ENCODE results near the gene OGFR. TPM values are rescaled to one million over a fixed set of nuclear protein-coding genes. Genes with fewer than 3 reads are reported as not detected.

The OGFR gene
- total RNA-seq, 1 donor from 2014 or later: 16.0 TPM

GRCh38 chr20:62801284-62802010 is 3.2 kb upstream of the OGFR start:
- ATAC-seq: no peak

DNA sequence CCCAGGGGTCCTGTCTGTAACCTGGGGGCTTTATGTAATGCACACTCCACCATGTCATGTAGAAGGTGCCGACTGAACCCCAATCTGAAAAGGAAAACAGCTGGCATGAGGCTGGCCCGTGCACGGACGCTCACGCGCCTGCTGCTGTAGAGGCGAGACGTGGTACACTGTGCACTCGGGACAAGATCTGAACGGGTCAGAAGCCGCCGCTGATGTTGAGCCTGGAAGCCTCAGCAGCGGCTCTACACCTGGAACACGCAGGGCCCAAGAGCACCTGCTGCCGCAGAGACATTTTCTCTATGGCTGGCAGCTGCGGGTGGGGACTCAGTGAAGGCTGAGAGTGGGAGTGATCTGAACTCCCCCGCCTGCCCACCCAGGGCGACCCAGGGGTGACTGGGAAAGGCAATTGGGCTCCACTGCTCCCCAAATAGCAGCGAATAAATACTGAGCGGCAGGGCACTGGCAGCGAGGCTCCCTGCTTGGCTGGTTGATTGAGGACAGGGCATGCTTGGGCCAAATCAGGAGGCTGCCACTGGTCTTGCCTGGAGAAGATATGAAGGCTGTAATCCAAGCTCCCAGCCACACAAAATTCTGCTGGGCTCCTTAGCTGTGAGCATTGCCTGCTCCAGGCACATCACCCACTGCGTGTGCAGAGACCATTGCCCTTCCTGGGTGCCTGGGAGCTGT is 2.5 kb upstream of the OGFR start:
- no peak for ATAC-seq

GRCh38 chr20:62804021-62804626 is 511 bp upstream of the OGFR start:
- no peak for ATAC-seq

GRCh38 chr20:62805155-62805710 is 598 bp downstream of the OGFR start:
- ATAC-seq: peak; percentile 15

DNA sequence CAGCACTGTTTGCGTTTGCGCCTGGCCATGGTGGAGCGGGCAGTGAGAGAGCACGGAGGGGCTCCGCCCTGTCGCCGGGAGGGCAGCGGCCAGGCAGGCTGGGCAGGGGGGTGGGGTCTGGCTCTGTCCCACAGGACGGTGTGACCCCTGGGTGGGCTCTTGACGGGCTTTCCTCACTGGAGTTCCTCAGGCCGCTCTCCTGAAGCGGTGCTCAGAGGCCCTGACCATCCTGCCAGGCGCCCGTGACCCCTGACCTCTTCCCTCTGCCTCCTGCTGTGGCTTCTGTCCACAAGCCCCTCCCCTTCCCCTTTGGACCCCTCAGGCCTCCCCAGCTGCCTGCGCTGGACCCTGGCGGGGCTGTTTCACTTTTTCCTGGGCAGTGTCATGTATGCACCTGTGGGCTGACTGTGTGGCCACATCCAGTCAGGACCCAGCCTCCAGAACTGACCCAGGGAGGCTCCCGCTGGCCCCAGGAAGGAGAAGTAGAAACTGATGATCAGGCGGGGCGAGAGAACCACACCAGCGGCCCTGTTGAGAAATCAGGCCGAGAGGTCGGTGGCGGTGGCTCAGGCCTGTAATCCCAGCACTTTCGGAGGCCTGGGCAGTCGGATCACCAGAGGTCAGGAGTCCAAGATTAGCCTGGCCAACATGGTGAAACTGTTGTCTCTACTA is 1.2 kb downstream of the OGFR start:
- peak; percentile 5 for ATAC-seq

DNA sequence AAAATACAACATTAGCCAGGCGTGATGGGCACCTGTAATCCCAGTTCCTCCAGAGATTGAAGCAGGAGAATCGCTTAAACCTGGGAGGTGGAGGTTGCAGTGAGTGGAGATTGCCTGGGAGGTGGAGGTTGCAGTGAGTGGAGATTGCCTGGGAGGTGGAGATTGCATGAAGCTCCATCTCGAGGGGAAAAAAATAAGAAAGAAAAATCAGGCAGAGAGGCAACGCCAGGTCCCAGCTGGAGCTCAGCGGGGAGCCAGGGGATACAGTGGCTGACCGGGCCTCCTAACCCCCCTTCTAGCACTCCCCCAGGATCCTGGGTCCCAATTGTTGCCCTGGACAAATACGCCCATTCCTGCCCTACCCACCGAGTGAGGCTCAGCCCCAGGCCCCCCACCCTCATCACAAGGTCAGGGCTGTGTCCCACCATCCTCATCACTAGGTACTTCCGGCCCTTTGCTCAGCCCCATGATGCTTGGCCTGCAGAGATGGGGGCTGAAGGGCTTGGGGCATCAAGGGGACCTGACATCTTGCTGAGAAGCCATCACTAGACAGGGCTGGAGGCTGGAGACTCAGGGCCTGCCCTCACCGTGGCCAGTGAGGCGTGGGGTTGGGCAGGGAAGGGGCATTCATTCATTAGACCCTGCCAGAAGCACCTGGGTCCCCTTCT is 1.9 kb downstream of the OGFR start:
- no peak for ATAC-seq

DNA sequence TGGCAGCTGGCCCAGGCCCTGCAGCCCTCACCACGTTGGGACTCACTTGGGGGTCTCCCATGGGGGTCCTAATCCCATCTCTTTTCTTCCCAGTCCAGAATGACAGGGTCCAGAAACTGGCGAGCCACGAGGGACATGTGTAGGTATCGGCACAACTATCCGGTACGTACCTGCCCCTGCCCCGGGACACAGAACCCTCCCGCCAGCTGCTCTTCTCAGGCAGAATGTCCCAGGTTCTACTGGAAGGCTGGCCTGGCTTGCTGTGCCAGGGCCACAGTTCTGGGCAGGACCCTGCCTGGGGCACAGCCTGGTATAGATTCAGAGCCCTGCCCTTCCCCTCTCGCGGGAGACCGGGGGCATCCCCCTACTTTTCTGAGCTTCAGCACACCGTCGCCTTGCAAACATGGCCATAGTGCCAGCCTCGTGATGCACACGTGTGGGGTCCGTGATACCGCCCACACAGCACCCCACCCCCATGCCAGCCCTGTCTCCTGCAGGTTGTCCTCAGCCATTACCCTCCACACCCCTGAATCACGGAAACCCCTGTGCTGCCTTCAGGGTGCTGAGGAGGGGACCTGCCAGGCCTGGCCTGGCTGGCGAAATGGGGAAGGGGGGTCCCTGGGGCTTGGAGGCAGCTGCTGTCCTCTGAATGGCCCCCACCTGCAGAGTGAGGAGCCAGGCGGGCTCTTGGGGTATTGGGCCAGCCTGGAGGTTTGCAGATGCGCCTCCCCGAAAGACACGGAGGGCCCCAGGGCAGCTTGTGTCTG is 3.0 kb downstream of the OGFR start:
- no peak for ATAC-seq

GRCh38 chr20:62808211-62808865 is 3.7 kb downstream of the OGFR start:
- ATAC-seq: peak; percentile 30

DNA sequence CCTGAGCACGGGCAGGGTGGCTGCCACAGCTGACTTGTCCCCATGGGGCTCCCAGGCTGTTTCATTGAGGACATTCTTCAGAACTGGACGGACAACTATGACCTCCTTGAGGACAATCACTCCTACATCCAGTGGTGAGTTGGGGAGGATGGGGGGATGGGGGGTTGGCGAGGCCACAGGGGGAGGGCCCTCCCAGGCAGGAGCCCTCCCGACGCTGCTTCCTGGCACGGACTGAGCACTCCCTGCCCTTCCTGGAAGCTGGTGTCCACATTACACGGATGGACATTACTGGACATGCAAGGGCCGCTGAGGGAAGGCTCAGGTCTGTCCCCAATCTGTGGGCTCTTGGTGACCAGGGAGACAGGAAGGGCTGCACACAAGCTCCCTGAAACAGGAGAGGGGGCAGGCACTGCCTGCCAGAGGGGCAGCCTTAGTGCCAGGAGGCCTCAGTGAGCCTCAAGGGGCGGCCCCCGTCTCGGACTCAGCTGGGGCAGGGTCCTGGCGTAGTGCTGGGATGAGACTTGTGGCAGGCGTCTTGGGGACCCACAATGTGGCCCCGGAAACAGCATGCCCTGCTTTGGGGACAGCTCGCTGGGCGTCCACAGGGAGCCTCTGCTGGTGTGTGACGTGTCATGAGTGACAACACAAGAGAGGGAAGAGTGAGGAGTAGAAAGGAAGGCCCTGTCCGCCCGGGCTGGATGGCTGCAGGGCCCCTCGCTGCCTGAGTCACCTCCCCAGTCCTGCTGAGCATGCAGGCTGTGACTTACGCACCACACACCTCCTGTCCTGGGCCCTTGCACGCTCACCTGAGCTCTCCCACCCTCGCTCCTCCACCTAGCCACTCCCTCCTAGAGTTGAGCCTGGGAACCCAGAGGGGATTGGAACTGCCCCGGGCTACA is 5.1 kb downstream of the OGFR start:
- ATAC-seq: no peak

DNA sequence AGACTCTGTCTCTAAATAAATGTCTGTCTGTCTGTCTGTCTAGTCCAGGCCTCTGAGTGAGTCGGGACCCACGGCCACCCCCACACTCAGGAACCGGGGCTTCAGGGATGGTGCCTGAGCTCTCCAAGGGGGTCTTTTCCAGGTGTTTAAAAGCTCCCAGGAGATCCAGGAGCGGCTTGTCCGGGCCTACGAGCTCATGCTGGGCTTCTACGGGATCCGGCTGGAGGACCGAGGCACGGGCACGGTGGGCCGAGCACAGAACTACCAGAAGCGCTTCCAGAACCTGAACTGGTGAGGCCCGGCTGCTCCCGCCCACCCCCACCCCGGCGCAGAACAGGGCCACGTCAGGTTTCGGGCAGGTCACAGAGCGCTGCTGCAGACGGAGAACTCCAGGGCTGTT is 6.7 kb downstream of the OGFR start:
- ATAC-seq: no peak

- ATAC-seq: no peak
Measured at GRCh38 chr20:62811720-62812119, 7.1 kb downstream of the OGFR start.

DNA sequence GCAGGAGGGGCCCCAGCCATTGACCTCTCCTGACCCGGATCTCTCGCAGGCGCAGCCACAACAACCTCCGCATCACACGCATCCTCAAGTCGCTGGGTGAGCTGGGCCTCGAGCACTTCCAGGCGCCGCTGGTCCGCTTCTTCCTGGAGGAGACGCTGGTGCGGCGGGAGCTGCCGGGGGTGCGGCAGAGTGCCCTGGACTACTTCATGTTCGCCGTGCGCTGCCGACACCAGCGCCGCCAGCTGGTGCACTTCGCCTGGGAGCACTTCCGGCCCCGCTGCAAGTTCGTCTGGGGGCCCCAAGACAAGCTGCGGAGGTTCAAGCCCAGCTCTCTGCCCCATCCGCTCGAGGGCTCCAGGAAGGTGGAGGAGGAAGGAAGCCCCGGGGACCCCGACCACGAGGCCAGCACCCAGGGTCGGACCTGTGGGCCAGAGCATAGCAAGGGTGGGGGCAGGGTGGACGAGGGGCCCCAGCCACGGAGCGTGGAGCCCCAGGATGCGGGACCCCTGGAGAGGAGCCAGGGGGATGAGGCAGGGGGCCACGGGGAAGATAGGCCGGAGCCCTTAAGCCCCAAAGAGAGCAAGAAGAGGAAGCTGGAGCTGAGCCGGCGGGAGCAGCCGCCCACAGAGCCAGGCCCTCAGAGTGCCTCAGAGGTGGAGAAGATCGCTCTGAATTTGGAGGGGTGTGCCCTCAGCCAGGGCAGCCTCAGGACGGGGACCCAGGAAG is 7.7 kb downstream of the OGFR start:
- no peak for ATAC-seq

DNA sequence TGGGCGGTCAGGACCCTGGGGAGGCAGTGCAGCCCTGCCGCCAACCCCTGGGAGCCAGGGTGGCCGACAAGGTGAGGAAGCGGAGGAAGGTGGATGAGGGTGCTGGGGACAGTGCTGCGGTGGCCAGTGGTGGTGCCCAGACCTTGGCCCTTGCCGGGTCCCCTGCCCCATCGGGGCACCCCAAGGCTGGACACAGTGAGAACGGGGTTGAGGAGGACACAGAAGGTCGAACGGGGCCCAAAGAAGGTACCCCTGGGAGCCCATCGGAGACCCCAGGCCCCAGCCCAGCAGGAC is 8.2 kb downstream of the OGFR start:
- no peak for ATAC-seq

DNA sequence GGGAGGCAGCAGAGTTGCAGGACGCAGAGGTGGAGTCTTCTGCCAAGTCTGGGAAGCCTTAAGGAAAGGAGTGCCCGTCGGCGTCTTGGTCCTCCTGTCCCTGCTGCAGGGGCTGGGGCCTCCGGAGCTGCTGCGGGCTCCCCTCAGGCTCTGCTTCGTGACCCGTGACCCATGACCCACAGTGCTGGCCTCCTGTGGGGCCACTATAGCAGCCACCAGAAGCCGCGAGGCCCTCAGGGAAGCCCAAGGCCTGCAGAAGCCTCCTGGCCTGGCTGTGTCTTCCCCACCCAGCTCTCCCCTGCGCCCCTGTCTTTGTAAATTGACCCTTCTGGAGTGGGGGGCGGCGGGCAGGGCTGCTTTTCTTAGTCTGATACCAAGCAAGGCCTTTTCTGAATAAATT is 9.0 kb downstream of the OGFR start:
- no peak for ATAC-seq

GRCh38 chr20:62814060-62814708 is 9.5 kb downstream of the OGFR start:
- ATAC-seq: no peak

GRCh38 chr20:62814709-62815065 is 10.1 kb downstream of the OGFR start:
- no peak for ATAC-seq

DNA sequence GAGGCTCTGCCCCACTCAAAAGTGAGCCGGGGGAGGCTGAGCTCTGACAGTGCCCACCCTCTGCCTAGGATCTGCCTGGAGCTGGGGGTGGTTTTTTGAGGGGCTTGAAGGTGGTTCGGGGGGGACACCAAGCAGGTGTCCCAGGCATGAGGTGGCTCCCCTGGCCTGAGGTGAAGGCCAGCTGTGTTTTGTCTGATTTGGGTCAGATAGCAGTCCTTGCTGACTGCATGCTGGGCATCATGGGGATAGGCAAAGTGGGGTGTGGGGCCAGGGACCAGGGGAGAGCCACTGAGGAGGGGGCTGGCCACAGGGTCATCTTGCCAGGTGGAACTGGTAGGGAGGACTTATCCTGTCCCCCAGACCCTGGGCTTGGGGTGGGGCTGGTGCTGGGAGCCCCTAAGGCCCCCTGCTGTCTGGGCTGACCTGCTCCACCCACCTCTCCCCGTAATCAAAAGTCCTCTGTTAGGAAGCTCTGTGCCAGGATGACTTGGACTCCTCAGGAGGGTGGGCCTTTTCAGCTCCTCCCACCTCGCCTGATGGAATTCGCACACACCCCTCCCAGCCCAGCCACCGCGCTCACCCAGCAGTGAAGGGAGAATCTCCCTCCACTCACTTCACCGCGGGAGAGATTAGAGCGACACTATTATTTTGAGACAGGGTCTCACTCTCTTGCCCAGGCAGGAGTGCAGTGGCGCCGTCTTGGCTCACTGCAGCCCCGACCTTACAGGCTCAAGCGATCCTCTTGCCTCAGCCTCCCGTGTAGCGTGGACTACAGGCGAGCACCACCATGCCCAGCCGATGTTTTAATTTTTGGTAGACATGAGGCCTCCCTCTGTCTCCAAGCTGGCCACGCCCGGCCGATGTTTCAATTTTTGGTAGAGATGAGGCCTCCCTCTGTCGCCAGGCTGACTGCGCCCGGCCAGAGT is 10.7 kb downstream of the OGFR start:
- ATAC-seq: no peak

Measured in esophagus mucosa (tissue), 1 donor.